Loucy (cell line): Measurements from ENCODE around the gene RALGPS1.

Source experiments
- H2AFZ ChIP-seq: fragments of 200-600 bp; sonication (generic); 2 replicates; pipeline ENCODE4 v1.6.0; 2016; ENCODE audit warnings: antibody characterized with exemption, mild to moderate bottlenecking, low read length, moderate library complexity
- H3F3A ChIP-seq: fragments of 200-600 bp; 2 replicates; pipeline ENCODE4 v1.6.0; 2016; ENCODE audit warnings: antibody characterized with exemption, low read depth, mild to moderate bottlenecking
- H3K27me3 ChIP-seq: fragments of 200-600 bp; sonication (generic); 2 replicates; pipeline ENCODE4 v1.6.1; 2014; ENCODE audit warnings: low read length, mild to moderate bottlenecking; ENCODE audit not compliant: insufficient read depth, poor library complexity, severe bottlenecking
- H3K36me3 ChIP-seq: fragments of 200-600 bp; sonication (generic); 2 replicates; pipeline ENCODE4 v1.6.1; 2016; ENCODE audit warnings: low read length; ENCODE audit not compliant: insufficient read depth
- H3K4me1 ChIP-seq: fragments of 200-600 bp; sonication (generic); 2 replicates; pipeline ENCODE4 v1.5.1; 2014; ENCODE audit warnings: low read length, mild to moderate bottlenecking; ENCODE audit not compliant: insufficient read depth, poor library complexity, severe bottlenecking
- H3K4me2 ChIP-seq: fragments of 200-600 bp; sonication (generic); 2 replicates; pipeline ENCODE4 v1.6.0; 2014; ENCODE audit warnings: antibody characterized with exemption, low read length, low read depth, mild to moderate bottlenecking; ENCODE audit not compliant: poor library complexity, severe bottlenecking
- H3K4me3 ChIP-seq: fragments of 200-600 bp; sonication (generic); 2 replicates; pipeline ENCODE4 v1.5.1; 2014; ENCODE audit warnings: low read length, mild to moderate bottlenecking, mixed read lengths; ENCODE audit not compliant: poor library complexity, severe bottlenecking
- H3K79me2 ChIP-seq: fragments of 200-600 bp; sonication (generic); 2 replicates; pipeline ENCODE4 v1.6.1; 2014; ENCODE audit warnings: low read length; ENCODE audit not compliant: insufficient read depth
- H3K9ac ChIP-seq: fragments of 200-600 bp; sonication (generic); 2 replicates; pipeline ENCODE4 v1.6.0; 2014; ENCODE audit warnings: mild to moderate bottlenecking, low read depth, low read length, moderate library complexity; ENCODE audit not compliant: poor library complexity, severe bottlenecking
- H3K9me2 ChIP-seq: fragments of 200-600 bp; sonication (generic); replicated peaks from 2 replicates; pipeline ENCODE4 v1.6.1; 2016; ENCODE audit warnings: low read depth, low read length, mixed read lengths
- H3K9me3 ChIP-seq: fragments of 200-600 bp; sonication (generic); 2 replicates; pipeline ENCODE4 v1.6.1; 2014; ENCODE audit warnings: mild to moderate bottlenecking, antibody characterized with exemption, low read length, low read depth; ENCODE audit not compliant: insufficient read depth
- H4K20me1 ChIP-seq: fragments of 200-600 bp; sonication (generic); 2 replicates; pipeline ENCODE4 v1.6.0; 2014; ENCODE audit warnings: antibody characterized with exemption, low read length, mild to moderate bottlenecking; ENCODE audit not compliant: insufficient read depth, poor library complexity, severe bottlenecking
- EZH2phosphoT487 ChIP-seq: fragments of 200-600 bp; IDR thresholded peaks from 2 replicates; pipeline ENCODE4 v1.6.1; 2018; ENCODE audit warnings: antibody characterized with exemption, mild to moderate bottlenecking, moderate library complexity, borderline replicate concordance
- TF ChIP-seq, protein P1 (sequence below): fragments of 200-600 bp; sonication (generic); conservative IDR thresholded peaks from 2 replicates; pipeline ENCODE4 v1.5.1; 2014; ENCODE audit warnings: mild to moderate bottlenecking, antibody characterized with exemption, low read length

The RALGPS1 gene

DNA sequence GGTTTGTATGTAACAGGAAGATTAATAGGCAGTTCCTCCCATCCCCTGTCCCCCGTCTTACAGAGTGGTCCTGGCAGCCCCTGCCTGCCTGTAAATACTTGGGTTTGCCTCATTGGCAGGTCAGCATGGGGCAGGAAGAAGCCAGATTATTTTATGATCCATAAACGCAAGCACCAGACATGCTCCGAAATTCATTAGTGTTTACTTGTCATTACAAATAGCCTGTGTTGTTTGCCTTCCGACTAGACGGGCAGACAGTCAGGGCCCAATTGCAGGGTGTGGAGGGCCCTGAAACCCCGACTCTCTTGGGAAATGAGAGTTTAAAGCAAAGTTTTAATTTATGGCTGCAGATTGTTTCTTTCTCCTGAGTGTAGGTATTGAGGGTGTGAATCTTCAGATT, 97.2 kb downstream of the RALGPS1 start:
- H3K9ac ChIP-seq, result no peak overlapping the region
- H3F3A ChIP-seq, result no peaks in the 10 kb centered on the region
- no peaks in the 10 kb centered on the region for H3K79me2 ChIP-seq
- H2AFZ ChIP-seq, result no peak overlapping the region
- no peaks in the 10 kb centered on the region for H3K36me3 ChIP-seq
- no peaks in the 10 kb centered on the region for H4K20me1 ChIP-seq
- no peaks in the 10 kb centered on the region for H3K9me2 ChIP-seq
- no peak overlapping the region for H3K4me2 ChIP-seq
- H3K4me1 ChIP-seq, result no peaks in the 10 kb centered on the region
- no peak overlapping the region for H3K4me3 ChIP-seq
- H3K27me3 ChIP-seq, result no peaks in the 10 kb centered on the region
- H3K9me3 ChIP-seq, result no peaks in the 10 kb centered on the region
- TF ChIP-seq, protein P1, sequence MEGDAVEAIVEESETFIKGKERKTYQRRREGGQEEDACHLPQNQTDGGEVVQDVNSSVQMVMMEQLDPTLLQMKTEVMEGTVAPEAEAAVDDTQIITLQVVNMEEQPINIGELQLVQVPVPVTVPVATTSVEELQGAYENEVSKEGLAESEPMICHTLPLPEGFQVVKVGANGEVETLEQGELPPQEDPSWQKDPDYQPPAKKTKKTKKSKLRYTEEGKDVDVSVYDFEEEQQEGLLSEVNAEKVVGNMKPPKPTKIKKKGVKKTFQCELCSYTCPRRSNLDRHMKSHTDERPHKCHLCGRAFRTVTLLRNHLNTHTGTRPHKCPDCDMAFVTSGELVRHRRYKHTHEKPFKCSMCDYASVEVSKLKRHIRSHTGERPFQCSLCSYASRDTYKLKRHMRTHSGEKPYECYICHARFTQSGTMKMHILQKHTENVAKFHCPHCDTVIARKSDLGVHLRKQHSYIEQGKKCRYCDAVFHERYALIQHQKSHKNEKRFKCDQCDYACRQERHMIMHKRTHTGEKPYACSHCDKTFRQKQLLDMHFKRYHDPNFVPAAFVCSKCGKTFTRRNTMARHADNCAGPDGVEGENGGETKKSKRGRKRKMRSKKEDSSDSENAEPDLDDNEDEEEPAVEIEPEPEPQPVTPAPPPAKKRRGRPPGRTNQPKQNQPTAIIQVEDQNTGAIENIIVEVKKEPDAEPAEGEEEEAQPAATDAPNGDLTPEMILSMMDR, result no peak

DNA sequence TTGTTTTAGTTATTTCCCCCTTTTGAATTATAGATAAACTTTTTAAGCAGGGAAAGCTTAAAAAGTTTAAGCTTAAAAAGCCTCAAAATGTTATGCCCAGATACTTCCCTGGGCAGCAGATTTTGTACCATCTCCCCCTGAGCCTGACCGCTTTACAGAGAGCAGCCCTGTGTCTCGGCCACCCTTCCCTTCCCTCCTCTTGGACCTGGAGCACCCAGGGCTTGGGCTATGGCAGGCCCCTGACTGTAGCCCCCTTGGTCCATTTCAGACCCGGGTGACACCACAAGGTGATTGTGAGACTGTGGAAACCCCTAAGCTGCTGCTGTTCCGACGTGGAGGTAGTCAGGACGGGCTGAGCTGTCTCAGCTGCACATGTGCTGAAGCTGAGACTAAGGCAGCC, 97.7 kb downstream of the RALGPS1 start:
- TF ChIP-seq EZH2phosphoT487, result no peak
- TF ChIP-seq, protein P1, result no peak
- Histone ChIP-seq H4K20me1 (no peaks in the 10 kb centered on the region), H3F3A (no peaks in the 10 kb centered on the region), H2AFZ (no peak overlapping the region), H3K9me3 (no peaks in the 10 kb centered on the region), H3K79me2 (no peaks in the 10 kb centered on the region), H3K9ac (no peak overlapping the region), H3K4me3 (no peak overlapping the region), H3K4me1 (no peaks in the 10 kb centered on the region), H3K27me3 (no peaks in the 10 kb centered on the region), H3K36me3 (no peaks in the 10 kb centered on the region), H3K9me2 (no peaks in the 10 kb centered on the region), H3K4me2 (no peak overlapping the region)

DNA sequence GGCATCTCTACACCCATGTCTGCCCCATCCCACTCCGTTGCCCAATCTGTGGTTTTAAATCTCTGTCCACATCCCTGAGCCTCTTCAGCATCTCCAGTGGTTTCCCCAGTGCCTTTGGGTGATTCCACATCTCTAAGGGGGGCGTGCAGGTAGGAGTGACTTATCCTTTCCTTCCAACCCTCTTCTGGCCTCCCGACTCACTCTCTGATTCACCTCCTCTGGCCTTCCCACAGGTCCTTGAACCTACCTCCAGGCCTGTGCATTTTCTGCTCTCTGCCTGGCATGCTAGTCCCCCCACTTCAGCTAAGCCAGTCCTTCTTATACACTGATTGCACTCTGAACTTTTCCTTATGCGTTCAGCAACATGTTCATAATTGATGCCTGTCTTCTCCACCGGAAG, 99.0 kb downstream of the RALGPS1 start:
- Histone ChIP-seq H3K9me2 (no peaks in the 10 kb centered on the region), H4K20me1 (no peaks in the 10 kb centered on the region), H3K36me3 (no peaks in the 10 kb centered on the region), H3K4me3 (no peak overlapping the region), H3K4me2 (no peak overlapping the region), H3K9ac (no peak overlapping the region), H3K27me3 (no peaks in the 10 kb centered on the region), H3K9me3 (no peaks in the 10 kb centered on the region), H2AFZ (no peak overlapping the region), H3K79me2 (no peaks in the 10 kb centered on the region), H3F3A (no peaks in the 10 kb centered on the region), H3K4me1 (no peaks in the 10 kb centered on the region)
- TF ChIP-seq, protein P1, result no peak
- no peak for TF ChIP-seq EZH2phosphoT487
